Measurements from ENCODE around the gene SGMS2. TPM values are rescaled to one million over a fixed set of nuclear protein-coding genes. Genes with fewer than 3 reads are reported as not detected.

The SGMS2 gene
- total and polyA plus RNA-seq, 2 of the 13 experiments (the other 11 are each of a cell fraction or from before 2014, with no cell fraction given), result 1.2 to 1.7 TPM

GRCh38 chr4:107824350-107825071 is at the start of gene SGMS2 (continued):
- TF ChIP-seq CCAR2 (optimal IDR thresholded peaks at IDR 0.05; ENCODE audit: low read depth, low read length), result no peak
- peak; percentile 11; the same call in 1 of the 2 replicates for TF ChIP-seq ZNF777 (CRISPR knock-in tag; IDR thresholded peaks at IDR 0.05)
- TF ChIP-seq HNRNPL (IDR thresholded peaks at IDR 0.05; ENCODE audit: low read depth, low read length), result peak; percentile 86
- no peak for TF ChIP-seq ZNF317 (CRISPR knock-in tag; IDR thresholded peaks at IDR 0.05)
- TF ChIP-seq ZNF274 (CRISPR knock-in tag; IDR thresholded peaks at IDR 0.05), result 0 out of 2 replicates have a peak, but pooled peaks have one; percentile 50
- peak; percentile 16; the same call in 1 of the 2 replicates for TF ChIP-seq GABPB1 (CRISPR knock-in tag; IDR thresholded peaks at IDR 0.05)
- TF ChIP-seq ZBTB25 (CRISPR knock-in tag; IDR thresholded peaks at IDR 0.05), result no peak
- no peak for TF ChIP-seq ZBTB1 (CRISPR knock-in tag; IDR thresholded peaks at IDR 0.05; ENCODE audit: borderline replicate concordance)
- TF ChIP-seq DPF2 (CRISPR knock-in tag; IDR thresholded peaks at IDR 0.05; ENCODE audit: borderline replicate concordance, low read depth), result no peak
- peak; percentile 59; the same call in 1 of the 2 replicates for TF ChIP-seq JUNB (CRISPR knock-in tag; IDR thresholded peaks at IDR 0.05; ENCODE audit: borderline replicate concordance)
- TF ChIP-seq KLF16 (CRISPR knock-in tag; IDR thresholded peaks at IDR 0.05), result 0 out of 4 replicates have a peak, but pooled peaks of 1 of the 2 experiments have one; percentile 29
- TF ChIP-seq HDAC2 (CRISPR knock-in tag; IDR thresholded peaks at IDR 0.05), result 0 out of 2 replicates have a peak, but pooled peaks have one; percentile 4
- TF ChIP-seq ZGPAT (CRISPR knock-in tag; IDR thresholded peaks at IDR 0.05), result no peak
- TF ChIP-seq RBM22 (optimal IDR thresholded peaks at IDR 0.05; ENCODE audit: low read length), result no peak
- TF ChIP-seq RAD21 (CRISPR knock-in tag; IDR thresholded peaks at IDR 0.05), result no peak
- 0 out of 2 replicates have a peak, but pooled peaks have one; percentile 34 for TF ChIP-seq MYC (CRISPR knock-in tag; IDR thresholded peaks at IDR 0.05; ENCODE audit: borderline replicate concordance)
- TF ChIP-seq KMT2B (CRISPR knock-in tag; IDR thresholded peaks at IDR 0.05), result no peak
- no peak for TF ChIP-seq AGO2 (optimal IDR thresholded peaks at IDR 0.05; ENCODE audit: low read depth, low read length)
- TF ChIP-seq GMEB1 (CRISPR knock-in tag; IDR thresholded peaks at IDR 0.05; ENCODE audit: borderline replicate concordance), result peak; percentile 32; the same call in 1 of the 2 replicates
